COLO829 (cell line): Measurements from ENCODE around the gene UVRAG.
A peak's percentile ranks its signal among the peaks of the same experiment; 100 is the strongest.

Experiments used
- DNase-seq: peaks from one replicate; pipeline ENCODE4 v3.0.0; 2012; ENCODE audit warnings: low spot score

Gene UVRAG

DNA sequence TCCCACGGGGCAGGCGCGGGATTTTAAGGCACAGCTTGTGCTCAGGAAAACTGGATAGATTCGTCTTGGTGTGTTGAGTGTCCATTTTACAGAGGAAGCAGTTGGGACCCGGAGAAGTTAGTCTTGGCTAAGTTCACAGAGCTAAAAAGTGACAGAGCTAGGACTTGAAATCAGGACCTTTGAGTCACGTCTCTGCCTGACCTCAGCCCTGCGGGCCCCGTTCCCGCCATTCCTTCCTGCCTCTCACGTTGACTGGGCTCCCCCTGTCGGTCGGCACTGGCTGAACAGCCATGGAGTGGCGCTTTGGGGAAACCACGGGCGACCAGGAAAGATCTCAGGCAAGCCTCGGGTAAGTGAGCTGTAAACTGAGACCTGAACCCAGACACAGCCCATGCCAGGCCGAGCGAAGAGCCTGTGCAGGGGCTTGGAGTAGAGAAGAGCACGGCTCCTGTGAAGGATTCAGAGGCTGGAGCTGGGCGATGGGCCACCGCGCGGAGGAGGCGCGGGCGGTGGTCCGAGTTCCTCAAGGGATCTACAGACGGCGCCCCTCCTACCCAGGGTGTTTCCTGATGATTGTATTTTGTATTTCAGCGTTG is 337.2 kb downstream of the UVRAG start:
- peak; percentile 80 for DNase-seq

DNA sequence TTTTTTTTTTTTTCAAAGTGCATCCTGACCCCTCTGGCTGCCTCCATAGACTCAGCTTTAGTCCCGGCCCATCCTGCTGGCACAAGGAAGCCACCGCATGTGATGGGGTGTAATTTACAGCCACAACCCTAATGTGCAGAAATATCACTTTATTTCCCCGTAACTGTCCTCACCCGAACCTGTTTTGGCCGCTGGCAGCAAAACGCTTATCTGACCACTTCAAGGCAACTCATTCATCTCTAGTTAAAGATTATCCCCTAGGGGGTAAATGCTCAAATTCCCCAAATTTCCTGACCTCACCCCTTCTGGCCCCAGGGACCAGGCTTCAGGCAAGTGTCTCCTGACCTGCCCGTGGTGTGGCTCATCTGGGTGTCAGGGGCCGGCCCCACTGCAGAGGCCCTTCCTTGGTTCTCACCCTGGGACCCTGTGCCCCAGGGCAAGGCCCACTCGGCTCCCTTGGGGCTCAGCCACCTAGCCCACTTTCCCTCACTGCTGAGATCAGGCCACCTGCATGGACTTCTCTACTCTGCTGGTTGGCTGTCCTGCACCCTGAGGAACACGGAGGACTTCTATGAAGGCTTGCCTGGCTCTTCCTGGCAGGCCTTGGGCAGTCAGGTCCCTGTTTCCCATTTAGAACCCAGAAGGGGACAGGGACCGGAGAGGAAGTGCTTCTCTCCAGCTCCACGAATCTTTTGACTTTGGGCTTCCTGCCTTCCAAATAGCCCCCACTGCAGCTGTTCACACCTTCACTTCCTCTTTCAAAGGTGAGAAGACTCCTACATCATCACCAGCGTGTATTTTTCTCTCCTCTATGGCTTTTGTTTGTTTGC is 337.9 kb downstream of the UVRAG start:
- no peak for DNase-seq

GRCh38 chr11:76153571-76153923 is 338.5 kb downstream of the UVRAG start:
- peak; percentile 85 for DNase-seq

- no peak for DNase-seq
These were observed 340.7 kb downstream of the UVRAG start for GRCh38 chr11:76155500-76156227.

GRCh38 chr11:76156971-76157427 is 342.0 kb downstream of the UVRAG start:
- no peak for DNase-seq

- no peak for DNase-seq
These were observed 342.9 kb downstream of the UVRAG start for GRCh38 chr11:76157891-76158290.

DNA sequence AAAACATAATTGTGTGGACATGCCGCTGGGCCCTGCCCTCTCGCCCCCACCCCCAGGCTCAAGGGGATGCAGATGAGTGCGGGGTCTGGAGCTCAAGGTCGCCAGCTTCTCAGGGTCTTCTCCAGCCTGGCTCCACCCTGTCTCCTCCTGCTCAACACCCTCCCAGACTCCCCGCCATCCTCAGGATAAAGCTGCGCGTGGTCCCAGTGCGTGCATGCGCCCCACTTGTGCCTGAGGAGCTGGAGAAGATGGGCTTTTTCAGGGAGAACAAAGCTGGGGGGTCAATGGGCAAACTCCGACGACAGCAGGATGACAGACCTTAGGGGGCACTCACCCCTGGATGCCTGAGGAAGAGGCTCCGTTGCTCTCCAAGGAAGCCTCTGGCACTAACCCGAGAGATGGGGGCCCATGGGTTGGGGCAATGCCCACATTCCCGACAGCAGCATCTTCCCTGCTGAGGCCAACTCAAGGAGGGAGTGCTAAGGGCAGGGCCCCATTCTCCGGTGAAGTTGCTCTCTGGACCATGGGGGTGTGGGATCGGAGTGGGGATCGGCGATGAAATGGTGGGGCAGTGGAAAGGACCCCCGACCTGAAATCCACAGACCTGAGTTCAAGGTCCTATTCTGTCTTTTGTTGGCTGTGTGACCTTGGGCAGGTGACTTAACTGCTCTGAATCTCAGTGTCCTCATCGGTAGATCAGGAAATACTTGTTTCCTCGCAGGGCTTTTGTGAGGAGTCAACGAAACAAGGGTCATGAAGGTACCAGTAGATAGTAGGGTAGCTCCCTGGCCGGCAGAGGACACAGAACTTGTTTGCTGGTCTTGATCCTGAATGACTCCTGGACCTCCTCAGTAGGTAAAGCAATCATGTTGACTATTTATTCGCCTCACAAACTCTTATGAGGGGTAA is 343.6 kb downstream of the UVRAG start:
- no peak for DNase-seq

- DNase-seq = no peak
These were observed 344.4 kb downstream of the UVRAG start for GRCh38 chr11:76159303-76159937.

DNA sequence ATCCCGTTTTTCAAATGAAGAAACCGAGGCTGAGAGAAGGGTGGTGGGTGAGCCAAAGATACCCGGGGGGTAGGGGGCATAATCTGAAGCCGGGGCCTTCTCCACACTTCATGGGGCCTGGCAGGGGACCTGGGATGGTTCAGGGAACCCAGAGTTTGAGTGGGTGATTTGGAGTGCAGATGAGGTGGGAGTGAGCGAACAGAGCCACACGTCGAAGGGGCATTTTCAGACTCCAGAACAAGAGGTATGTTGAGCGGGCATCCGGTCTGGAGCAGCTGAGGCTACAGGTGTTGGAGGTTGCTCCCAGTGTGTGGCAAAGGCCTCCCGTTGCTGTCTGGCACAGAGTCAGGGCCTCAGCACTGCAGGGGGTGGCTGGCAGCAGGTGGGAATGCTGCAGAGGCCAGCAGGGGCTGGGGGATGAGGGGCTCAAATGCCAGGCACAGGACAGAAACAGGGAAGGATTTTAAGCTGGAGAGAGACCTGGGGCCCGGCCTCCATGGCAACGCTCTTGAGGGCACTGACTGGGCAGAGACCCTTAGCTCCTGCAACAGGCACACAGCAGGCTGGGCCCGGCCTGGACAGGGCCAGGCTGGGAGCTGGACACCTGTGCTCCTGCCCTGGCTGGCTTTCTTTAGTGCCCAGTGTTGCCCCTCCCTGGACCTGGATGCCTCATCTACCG is 345.1 kb downstream of the UVRAG start:
- no peak for DNase-seq

DNA sequence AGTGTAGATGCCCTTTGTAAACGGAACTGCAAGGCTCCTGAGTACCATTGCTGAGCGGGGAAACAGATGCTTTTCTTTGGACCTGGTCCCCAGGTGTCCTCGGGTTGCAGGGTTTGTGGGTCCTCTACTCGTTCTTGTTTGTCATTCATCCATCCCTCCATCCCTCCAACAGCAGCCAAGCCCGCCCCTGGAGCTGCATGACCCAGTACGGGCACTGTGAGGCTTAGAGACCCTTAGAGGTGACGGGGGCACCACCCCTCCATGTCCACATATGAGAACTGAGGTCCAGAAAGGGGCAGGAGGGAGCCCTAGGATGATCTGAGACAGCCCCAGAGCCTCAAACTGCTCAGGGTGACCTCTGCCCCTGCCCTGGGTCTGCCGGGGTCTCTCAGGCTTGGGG is 345.8 kb downstream of the UVRAG start:
- no peak for DNase-seq

- DNase-seq = no peak
These were observed 346.4 kb downstream of the UVRAG start for GRCh38 chr11:76161261-76161961.

DNA sequence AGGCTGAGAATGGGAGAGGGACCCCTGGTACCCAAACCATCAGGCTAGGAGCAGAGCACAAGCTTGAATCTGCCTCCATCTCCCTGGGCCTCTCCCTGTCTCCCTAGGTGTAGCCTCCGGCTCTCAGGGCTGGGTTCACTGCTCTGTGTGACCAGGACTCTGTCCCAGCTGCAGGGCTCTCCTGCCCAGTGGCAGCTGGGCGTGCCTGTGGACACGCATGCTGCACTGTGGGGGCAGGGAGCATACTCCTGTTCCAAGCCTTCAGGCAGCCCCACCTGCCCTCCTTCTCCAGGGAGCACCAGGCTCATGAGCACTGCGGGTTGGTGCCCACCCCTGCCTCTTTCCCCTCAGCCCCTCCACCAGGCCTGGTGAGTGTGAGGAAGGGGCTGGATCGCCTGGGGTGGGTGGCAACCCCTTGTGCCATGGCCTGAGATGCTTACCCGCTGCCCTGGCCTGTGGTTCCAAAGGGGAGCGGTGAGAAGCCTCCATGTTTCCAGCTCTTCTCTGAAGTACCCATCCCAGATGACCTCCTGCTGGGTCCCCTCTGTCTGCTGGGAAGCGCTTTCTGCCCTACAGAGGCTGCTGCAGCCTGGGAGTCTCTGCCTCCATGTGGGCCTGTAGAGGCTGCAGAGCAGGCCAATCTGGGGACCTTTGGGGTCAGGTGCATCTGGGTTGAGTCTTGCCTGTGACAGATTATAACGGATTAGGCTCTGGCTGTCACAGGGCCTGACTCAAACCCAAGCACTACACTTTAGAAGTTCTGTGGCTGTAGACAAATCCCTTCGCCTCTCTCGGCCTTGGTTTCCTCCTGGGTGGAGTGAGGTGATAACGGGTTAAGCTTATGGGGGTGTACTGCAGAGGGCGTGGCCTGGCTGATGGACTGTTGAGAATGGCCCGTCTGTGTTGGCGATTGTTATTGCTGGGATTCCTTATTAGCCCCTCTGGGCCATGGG is 347.6 kb downstream of the UVRAG start:
- no peak for DNase-seq

DNA sequence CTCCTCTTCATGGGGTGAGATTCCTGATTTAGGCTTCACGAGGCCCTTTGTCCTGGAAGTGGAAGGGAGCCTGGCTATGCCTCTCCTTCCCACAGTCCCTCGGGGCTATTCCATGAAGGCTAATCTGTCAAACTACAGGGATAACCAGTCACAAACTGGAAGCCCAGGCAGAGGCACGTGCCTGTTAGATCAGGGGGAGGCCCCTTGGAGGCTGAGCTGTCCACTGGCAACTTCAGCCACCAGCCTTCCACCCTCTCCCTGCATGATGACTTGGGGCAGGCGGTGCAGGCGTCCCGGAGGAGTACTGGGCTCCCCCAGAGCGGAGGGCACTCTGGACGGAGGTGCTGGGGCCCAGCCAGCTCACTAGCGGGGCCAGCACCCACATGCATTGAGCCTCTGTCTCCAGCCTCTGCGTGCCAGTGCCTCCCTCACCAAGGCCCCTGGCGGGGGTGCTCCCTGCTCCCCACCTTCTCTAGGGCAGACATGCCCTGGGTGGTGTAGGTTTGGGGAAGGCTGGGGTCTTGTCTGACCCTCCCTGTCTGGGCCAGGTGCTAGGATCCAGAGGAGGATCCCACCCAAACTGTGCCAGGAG is 348.4 kb downstream of the UVRAG start:
- DNase-seq = no peak

DNA sequence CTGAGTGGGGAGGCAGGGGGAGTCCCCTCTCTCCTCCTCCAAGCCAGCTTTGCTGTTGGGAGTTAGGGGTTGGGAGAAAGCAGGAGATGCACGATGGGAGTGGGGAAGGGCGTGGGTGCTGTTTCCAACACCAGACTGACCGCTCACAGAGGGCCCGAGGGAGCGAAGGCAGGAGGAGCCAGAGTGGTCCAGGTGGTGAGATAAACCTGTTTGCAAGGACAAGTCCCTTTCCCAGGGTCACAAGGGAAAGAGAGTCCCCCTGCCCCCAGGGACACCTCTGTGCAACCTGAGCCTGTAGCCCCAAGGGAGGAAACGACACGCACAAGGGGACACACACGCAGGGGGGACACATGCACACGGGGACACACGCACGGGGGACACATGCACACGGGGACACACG is 349.1 kb downstream of the UVRAG start:
- no peak for DNase-seq

GRCh38 chr11:76164861-76165751 is 350.1 kb downstream of the UVRAG start:
- no peak for DNase-seq

- no peak for DNase-seq
These were observed 351.3 kb downstream of the UVRAG start for GRCh38 chr11:76166314-76166713.

- no peak for DNase-seq
These were observed 352.6 kb downstream of the UVRAG start for GRCh38 chr11:76167590-76167989.

DNA sequence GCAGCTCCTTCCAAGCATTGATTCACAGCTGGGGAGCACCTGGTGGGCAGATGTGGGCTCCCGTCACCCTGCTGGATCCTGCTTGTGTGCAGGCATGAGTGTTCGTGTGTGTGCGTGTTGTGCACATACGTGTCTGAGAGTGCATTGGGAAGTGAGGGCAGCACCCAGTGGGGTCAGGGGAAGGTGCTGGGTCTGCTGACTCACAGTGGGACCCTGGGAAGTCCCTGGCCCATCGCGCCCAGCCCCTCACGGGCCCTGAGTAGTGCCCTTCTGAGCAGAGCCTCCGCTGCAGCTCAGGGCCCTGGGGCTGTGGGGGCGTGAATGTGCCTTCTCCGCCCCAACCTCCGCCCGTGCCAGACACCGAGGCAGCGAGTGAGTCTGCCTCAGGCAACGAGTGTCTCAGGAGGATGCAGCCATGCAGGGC is 354.5 kb downstream of the UVRAG start:
- DNase-seq = no peak
